CD14-positive monocyte (primary cell): ENCODE data around the gene GEMIN8. TPM values are rescaled to one million over a fixed set of nuclear protein-coding genes. Genes with fewer than 3 reads are reported as not detected.

ENCODE experiments used
- DNase-seq, 3 donors: peaks; one replicate each; pipeline ENCODE4 v3.0.0-alpha.2; 2011 to 2022
- H2AFZ ChIP-seq: 2 replicates; pipeline ENCODE4 v1.6.0; 2012; ENCODE audit warnings: mild to moderate bottlenecking, low read depth, low read length, inconsistent platforms; ENCODE audit not compliant: insufficient read depth, poor library complexity, severe bottlenecking
- H3K27ac ChIP-seq, 2 donors: 1 replicate in 1 of 2; 2 replicates in 1 of 2; pipeline ENCODE4 v1.5.1; 2012 to 2013; ENCODE audit warnings: low read length in 2 of 2, control low read depth in 1 of 2, inconsistent platforms in 1 of 2, low read depth in 1 of 2, mild to moderate bottlenecking in 1 of 2
- H3K27me3 ChIP-seq, 2 donors: one replicate each; pipeline versions ENCODE4 v1.6.0 to v1.6.1; 2011 to 2013; ENCODE audit warnings: low read length in 2 of 2; ENCODE audit not compliant: control insufficient read depth in 2 of 2, insufficient read depth in 2 of 2
- H3K36me3 ChIP-seq, 2 donors: replicated peaks in 1 of 2; 1 replicate in 1 of 2; 2 replicates in 1 of 2; pipeline versions ENCODE4 v1.5.1 to v1.6.1; 2012 to 2013; ENCODE audit warnings: low read length in 2 of 2, control low read depth in 1 of 2, inconsistent platforms in 1 of 2, mild to moderate bottlenecking in 1 of 2; ENCODE audit not compliant: insufficient read depth in 2 of 2, control insufficient read depth in 1 of 2
- H3K4me1 ChIP-seq, 2 donors: 1 replicate in 1 of 2; 2 replicates in 1 of 2; pipeline versions ENCODE4 v1.5.1 to v1.6.1; 2012 to 2013; ENCODE audit warnings: low read length in 2 of 2, control low read depth in 1 of 2, inconsistent platforms in 1 of 2, mild to moderate bottlenecking in 1 of 2, moderate library complexity in 1 of 2; ENCODE audit not compliant: insufficient read depth in 2 of 2, control insufficient read depth in 1 of 2
- H3K4me2 ChIP-seq: replicated peaks from 2 replicates; pipeline ENCODE3; 2012; ENCODE audit warnings: low read length, moderate library complexity, mild to moderate bottlenecking; ENCODE audit not compliant: poor library complexity, severe bottlenecking; ENCODE audit errors: extremely low read depth
- H3K4me3 ChIP-seq, 3 experiments: fragments of 200-600 bp in 1 of 3; sonication (generic) in 1 of 3; replicated peaks in 1 of 3; 1 replicate in 2 of 3; 2 replicates in 1 of 3; pipeline ENCODE4 v1.5.1; 2011 to 2013; ENCODE audit warnings: low read length in 3 of 3, mild to moderate bottlenecking in 3 of 3, control low read depth in 2 of 3, low read depth in 2 of 3, inconsistent platforms in 1 of 3, moderate library complexity in 1 of 3
- H3K79me2 ChIP-seq: 2 replicates; pipeline ENCODE4 v1.6.0; 2012; ENCODE audit warnings: mild to moderate bottlenecking, control low read depth, inconsistent platforms, low read length, moderate library complexity; ENCODE audit not compliant: insufficient read depth
- H3K9ac ChIP-seq: 2 replicates; pipeline ENCODE4 v1.6.0; 2017; ENCODE audit warnings: low read length, mild to moderate bottlenecking; ENCODE audit not compliant: insufficient read depth, poor library complexity, severe bottlenecking
- H3K9me3 ChIP-seq, 2 donors: replicated peaks in 1 of 2; 1 replicate in 1 of 2; 2 replicates in 1 of 2; pipeline versions ENCODE4 v1.5.1 to v1.6.1; 2012 to 2013; ENCODE audit warnings: low read length in 2 of 2, control low read depth in 1 of 2; ENCODE audit not compliant: control insufficient read depth in 1 of 2, insufficient read depth in 1 of 2
- H4K20me1 ChIP-seq: 2 replicates; pipeline ENCODE4 v1.6.0; 2012; ENCODE audit warnings: mild to moderate bottlenecking, low read length, control low read depth, moderate library complexity; ENCODE audit not compliant: insufficient read depth
- H3K27ac Mint-ChIP-seq, 7 donors: one replicate each; pipeline ENCODE4 v1.8.0; 2020; ENCODE audit warnings: mild to moderate bottlenecking in 7 of 7, mixed read lengths in 7 of 7, moderate library complexity in 6 of 7, inconsistent platforms in 2 of 7
- H3K27me3 Mint-ChIP-seq, 3 donors: one replicate each; pipeline ENCODE4 v1.8.0; 2021 to 2022; ENCODE audit warnings: low read depth in 3 of 3, mild to moderate bottlenecking in 3 of 3, mixed read lengths in 3 of 3, moderate library complexity in 3 of 3, inconsistent platforms in 1 of 3
- H3K36me3 Mint-ChIP-seq, 2 donors: one replicate each; pipeline ENCODE4 v1.8.0; 2020; ENCODE audit warnings: mixed read lengths in 2 of 2, inconsistent platforms in 1 of 2, mild to moderate bottlenecking in 1 of 2
- H3K4me1 Mint-ChIP-seq: one replicate; pipeline ENCODE4 v1.8.0; 2020; ENCODE audit warnings: mild to moderate bottlenecking, mixed read lengths
- H3K4me3 Mint-ChIP-seq, 2 donors: one replicate each; pipeline ENCODE4 v1.8.0; 2020; ENCODE audit warnings: mild to moderate bottlenecking in 2 of 2, mixed read lengths in 2 of 2, moderate library complexity in 1 of 2
- H3K9me3 Mint-ChIP-seq, 7 donors: one replicate each; pipeline ENCODE4 v1.8.0; 2020 to 2022; ENCODE audit warnings: mixed read lengths in 7 of 7, mild to moderate bottlenecking in 6 of 7, moderate library complexity in 6 of 7, inconsistent platforms in 2 of 7
- CTCF ChIP-seq: fragments of 200-600 bp; IDR thresholded peaks from one replicate; pipeline ENCODE4 v1.8.0; 2022; ENCODE audit warnings: antibody characterized with exemption, mild to moderate bottlenecking
- WGBS: methylation state at CpG from one replicate; pipeline ENCODE4 v1.1.5; 2013; ENCODE audit warnings: missing lambda C conversion rate; ENCODE audit not compliant: insufficient coverage; 5-methylcytosine and 5-hydroxymethylcytosine counted together
- intact Hi-C, 2 donors: fragments of 100-400 bp; cut with micrococcal nuclease; formaldehyde crosslinking; loops; one replicate each; pipeline versions ENCODE4 v1.15.0 to v1.15.1; 2023
- polyA plus RNA-seq, 3 donors: library from polyadenylated mRNA; depleted of rRNA in 1 of 3; unstranded in 2 of 3; stranded (reverse) in 1 of 3; fragments of 300-500 nt in 2 of 3; fragments of >200 nt in 1 of 3; fragmentation: Illumina TruSeq in 2 of 3; gene quantifications; 1 replicate in 2 of 3; 2 replicates in 1 of 3; pipeline ENCODE4 v1.2.3, GENCODE V29; 2012 to 2021

Gene GEMIN8
- polyA plus RNA-seq, 3 donors, result 10.9 to 15.0 (median 12.6) TPM

- Histone ChIP-seq H3K4me3 (peak overlapping the region; percentile 49 to 80 (median 79)), H3K4me2 (peak overlapping the region; percentile 71), H3K27me3 (peaks cover 0 to 22% of the 10 kb centered on the region in 2 donors), H2AFZ (peak overlapping the region; percentile 81), H3K9me3 (peaks cover 0 to 5% of the 10 kb centered on the region in 2 donors), H3K4me1 (peaks cover 12 to 15% of the 10 kb centered on the region in 2 donors), H3K27ac (peak overlapping the region; percentile 58 to 84), H3K79me2 (peaks cover 4% of the 10 kb centered on the region), H3K9ac (peak overlapping the region; percentile 72), H4K20me1 (no peaks in the 10 kb centered on the region), H3K36me3 (no peaks in the 10 kb centered on the region)
- no peak for TF ChIP-seq CTCF
- H3K9me3 Mint-ChIP-seq, result peaks cover 0 to 6% (median 4%) of the 10 kb centered on the region in 7 donors
- WGBS, result 0% methylated on average over 4 of the region's 7 CpGs
- H3K27ac Mint-ChIP-seq, result peak overlapping the region; percentile 93 to 99 (median 95)
- intact Hi-C loops, result loop anchor here (5.0 to 10.0 kb wide), 5 partner anchors 265 to 523 kb away; no protein-coding TSS in a partner anchor
- H3K4me1 Mint-ChIP-seq, result peaks cover 17% of the 10 kb centered on the region
- peak in 1 of 3 donors; percentile 17 for DNase-seq
- peaks cover 0 to 1% of the 10 kb centered on the region in 2 donors for H3K36me3 Mint-ChIP-seq
- H3K27me3 Mint-ChIP-seq, result peaks cover 0 to 33% (median 1%) of the 10 kb centered on the region in 3 donors
- peak overlapping the region; percentile 86 to 97 for H3K4me3 Mint-ChIP-seq
These were observed 460 bp upstream of the GEMIN8 start for GRCh38 chrX:14030174-14030530.

- no peak for TF ChIP-seq CTCF
- 0% methylated on average over 1 of the region's 7 CpGs for WGBS
- Histone ChIP-seq H3K4me1 (peaks cover 12 to 15% of the 10 kb centered on the region in 2 donors), H3K9me3 (peaks cover 0 to 5% of the 10 kb centered on the region in 2 donors), H3K36me3 (no peaks in the 10 kb centered on the region), H3K79me2 (peaks cover 4% of the 10 kb centered on the region), H3K27ac (peak overlapping the region in 1 of 2 donors; percentile 84), H3K27me3 (peaks cover 0 to 22% of the 10 kb centered on the region in 2 donors), H3K4me3 (peak overlapping the region; percentile 49 to 80 (median 79)), H3K4me2 (peak overlapping the region; percentile 71), H2AFZ (peak overlapping the region; percentile 81), H4K20me1 (no peaks in the 10 kb centered on the region), H3K9ac (peak overlapping the region; percentile 72)
- Mint-ChIP-seq H3K27me3 (peaks cover 0 to 36% (median 1%) of the 10 kb centered on the region in 3 donors), H3K36me3 (peaks cover 0 to 1% of the 10 kb centered on the region in 2 donors), H3K9me3 (peaks cover 0 to 6% (median 4%) of the 10 kb centered on the region in 7 donors), H3K4me1 (peaks cover 17% of the 10 kb centered on the region), H3K27ac (peak overlapping the region; percentile 86 to 99 (median 95)), H3K4me3 (peak overlapping the region; percentile 86 to 97)
- DNase-seq, result no peak
- intact Hi-C loops, result no loop called here
These were observed 660 bp downstream of the GEMIN8 start for GRCh38 chrX:14029039-14029424.
